NB4 (cell line): Measurements from ENCODE around the gene ACTRT2.

ENCODE experiments used
- POLR2A ChIP-seq: IDR thresholded peaks from 2 replicates; pipeline ENCODE4 v1.6.1; 2011; ENCODE audit warnings: mild to moderate bottlenecking; ENCODE audit not compliant: insufficient read length; ENCODE audit errors: extremely low read depth
- TF ChIP-seq, protein P1 (sequence below): IDR thresholded peaks from one replicate; pipeline ENCODE4 v1.5.1; 2012; ENCODE audit warnings: low read depth, low read length

DNA sequence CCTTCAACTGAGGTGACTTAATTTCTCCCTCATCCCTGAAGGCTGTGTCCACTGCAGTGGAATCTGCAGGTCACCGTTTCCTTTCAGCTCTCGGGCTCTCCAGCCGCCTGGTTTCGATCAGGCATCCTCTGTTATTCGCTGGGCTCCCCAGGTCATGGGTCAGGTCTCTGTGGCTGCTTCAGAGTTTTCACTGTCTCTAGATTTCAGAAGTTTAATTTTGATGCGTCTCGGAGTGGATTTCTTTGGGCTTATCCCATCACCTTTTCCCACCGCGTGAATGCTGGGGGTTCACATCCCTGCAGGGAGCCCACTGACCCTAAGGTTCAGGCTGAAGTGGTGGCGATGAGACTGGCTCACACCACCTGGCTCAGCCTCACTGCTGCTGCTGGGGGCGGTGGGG, 3.3 kb downstream of the ACTRT2 start:
- TF ChIP-seq, protein P1, sequence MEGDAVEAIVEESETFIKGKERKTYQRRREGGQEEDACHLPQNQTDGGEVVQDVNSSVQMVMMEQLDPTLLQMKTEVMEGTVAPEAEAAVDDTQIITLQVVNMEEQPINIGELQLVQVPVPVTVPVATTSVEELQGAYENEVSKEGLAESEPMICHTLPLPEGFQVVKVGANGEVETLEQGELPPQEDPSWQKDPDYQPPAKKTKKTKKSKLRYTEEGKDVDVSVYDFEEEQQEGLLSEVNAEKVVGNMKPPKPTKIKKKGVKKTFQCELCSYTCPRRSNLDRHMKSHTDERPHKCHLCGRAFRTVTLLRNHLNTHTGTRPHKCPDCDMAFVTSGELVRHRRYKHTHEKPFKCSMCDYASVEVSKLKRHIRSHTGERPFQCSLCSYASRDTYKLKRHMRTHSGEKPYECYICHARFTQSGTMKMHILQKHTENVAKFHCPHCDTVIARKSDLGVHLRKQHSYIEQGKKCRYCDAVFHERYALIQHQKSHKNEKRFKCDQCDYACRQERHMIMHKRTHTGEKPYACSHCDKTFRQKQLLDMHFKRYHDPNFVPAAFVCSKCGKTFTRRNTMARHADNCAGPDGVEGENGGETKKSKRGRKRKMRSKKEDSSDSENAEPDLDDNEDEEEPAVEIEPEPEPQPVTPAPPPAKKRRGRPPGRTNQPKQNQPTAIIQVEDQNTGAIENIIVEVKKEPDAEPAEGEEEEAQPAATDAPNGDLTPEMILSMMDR = no peak
- TF ChIP-seq POLR2A = no peak
